ENCODE results near the gene FARS2. TPM values are rescaled to one million over a fixed set of nuclear protein-coding genes. Genes with fewer than 3 reads are reported as not detected.

The FARS2 gene
- total RNA-seq, 1 donor from 2014 or later = 21.9 TPM

DNA sequence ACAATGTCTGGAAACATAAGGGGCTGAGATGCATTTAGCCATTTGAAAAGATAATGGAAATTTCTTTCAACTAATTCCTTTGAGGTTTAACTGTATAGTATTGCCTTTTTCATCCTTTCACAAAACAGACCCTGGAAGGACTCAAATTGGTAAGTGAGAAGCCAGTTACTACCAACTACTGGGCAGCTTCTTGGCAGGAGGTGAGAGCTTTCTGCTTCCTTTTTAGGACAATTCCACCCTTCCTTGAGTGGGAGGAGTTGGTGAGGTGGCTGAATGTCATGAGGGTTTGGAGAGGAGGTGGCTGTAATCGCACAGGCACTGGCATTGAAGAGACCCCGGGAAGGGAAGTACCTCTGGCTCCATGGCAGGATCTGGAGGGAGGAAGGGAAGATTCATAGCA is 404.4 kb downstream of the FARS2 start:
- peak; percentile 8 for DNase-seq (ENCODE audit: extremely low spot score, unreplicated experiment)
- Mint-ChIP-seq H3K27ac (no peak overlapping the region), H3K9me3 (no peaks in the 10 kb centered on the region), H3K27me3 (no peaks in the 10 kb centered on the region), H3K4me1 (ENCODE audit: unreplicated experiment) (peaks cover 7% of the 10 kb centered on the region), H3K4me3 (no peak overlapping the region), H3K36me3 (peaks cover 4% of the 10 kb centered on the region)
- TF ChIP-seq, protein P1, sequence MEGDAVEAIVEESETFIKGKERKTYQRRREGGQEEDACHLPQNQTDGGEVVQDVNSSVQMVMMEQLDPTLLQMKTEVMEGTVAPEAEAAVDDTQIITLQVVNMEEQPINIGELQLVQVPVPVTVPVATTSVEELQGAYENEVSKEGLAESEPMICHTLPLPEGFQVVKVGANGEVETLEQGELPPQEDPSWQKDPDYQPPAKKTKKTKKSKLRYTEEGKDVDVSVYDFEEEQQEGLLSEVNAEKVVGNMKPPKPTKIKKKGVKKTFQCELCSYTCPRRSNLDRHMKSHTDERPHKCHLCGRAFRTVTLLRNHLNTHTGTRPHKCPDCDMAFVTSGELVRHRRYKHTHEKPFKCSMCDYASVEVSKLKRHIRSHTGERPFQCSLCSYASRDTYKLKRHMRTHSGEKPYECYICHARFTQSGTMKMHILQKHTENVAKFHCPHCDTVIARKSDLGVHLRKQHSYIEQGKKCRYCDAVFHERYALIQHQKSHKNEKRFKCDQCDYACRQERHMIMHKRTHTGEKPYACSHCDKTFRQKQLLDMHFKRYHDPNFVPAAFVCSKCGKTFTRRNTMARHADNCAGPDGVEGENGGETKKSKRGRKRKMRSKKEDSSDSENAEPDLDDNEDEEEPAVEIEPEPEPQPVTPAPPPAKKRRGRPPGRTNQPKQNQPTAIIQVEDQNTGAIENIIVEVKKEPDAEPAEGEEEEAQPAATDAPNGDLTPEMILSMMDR (conservative IDR thresholded peaks at IDR 0.05) = no peak

DNA sequence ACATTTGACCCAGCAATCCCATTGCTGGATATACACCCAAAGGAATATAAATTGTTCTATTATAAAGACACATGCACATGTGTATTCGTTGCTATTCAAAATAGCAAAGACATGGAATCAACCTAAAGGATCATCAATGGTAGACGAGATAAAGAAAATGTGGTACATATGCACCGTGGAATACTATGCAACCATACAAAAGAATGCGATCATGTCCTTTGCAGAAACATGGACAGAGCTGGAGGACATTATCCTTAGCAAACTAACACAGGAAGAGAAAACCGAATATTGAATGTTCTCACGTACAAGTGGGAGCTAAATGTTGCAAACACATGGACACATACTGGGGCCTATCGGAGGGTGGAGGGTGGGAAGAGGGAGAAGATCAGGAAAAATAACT is 405.4 kb downstream of the FARS2 start:
- H3K9me3 Mint-ChIP-seq = no peaks in the 10 kb centered on the region
- H3K27ac Mint-ChIP-seq = no peak overlapping the region
- H3K4me3 Mint-ChIP-seq = no peak overlapping the region
- DNase-seq (ENCODE audit: extremely low spot score, unreplicated experiment) = no peak
- no peaks in the 10 kb centered on the region for H3K27me3 Mint-ChIP-seq
- H3K36me3 Mint-ChIP-seq = peaks cover 4% of the 10 kb centered on the region
- TF ChIP-seq, protein P1 (conservative IDR thresholded peaks at IDR 0.05) = no peak
- peaks cover 18% of the 10 kb centered on the region for H3K4me1 Mint-ChIP-seq (ENCODE audit: unreplicated experiment)

DNA sequence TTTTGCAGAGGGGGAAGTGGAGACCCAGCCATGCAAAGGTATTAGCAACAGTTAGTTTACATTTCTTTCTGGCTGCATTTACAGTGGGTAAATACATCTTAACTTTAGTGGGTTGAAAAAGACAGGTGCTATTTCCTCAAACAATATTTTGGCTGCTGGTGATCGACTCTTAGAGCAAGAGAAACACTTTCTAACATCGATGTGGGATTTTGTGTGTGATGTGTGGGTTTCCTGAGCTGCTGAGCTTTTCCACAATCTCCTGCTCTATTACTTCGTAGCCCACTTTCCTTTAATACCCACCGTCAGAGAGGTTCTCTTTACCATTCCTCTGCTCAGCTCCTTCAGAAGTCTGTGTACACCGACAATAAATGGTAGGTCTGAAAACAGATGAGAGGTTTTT is 406.4 kb downstream of the FARS2 start:
- no peaks in the 10 kb centered on the region for H3K27me3 Mint-ChIP-seq
- DNase-seq (ENCODE audit: extremely low spot score, unreplicated experiment) = no peak
- TF ChIP-seq, protein P1 (conservative IDR thresholded peaks at IDR 0.05) = no peak
- no peaks in the 10 kb centered on the region for H3K9me3 Mint-ChIP-seq
- no peak overlapping the region for H3K4me3 Mint-ChIP-seq
- peaks cover 4% of the 10 kb centered on the region for H3K36me3 Mint-ChIP-seq
- peaks cover 27% of the 10 kb centered on the region for H3K4me1 Mint-ChIP-seq (ENCODE audit: unreplicated experiment)
- no peak overlapping the region for H3K27ac Mint-ChIP-seq

DNA sequence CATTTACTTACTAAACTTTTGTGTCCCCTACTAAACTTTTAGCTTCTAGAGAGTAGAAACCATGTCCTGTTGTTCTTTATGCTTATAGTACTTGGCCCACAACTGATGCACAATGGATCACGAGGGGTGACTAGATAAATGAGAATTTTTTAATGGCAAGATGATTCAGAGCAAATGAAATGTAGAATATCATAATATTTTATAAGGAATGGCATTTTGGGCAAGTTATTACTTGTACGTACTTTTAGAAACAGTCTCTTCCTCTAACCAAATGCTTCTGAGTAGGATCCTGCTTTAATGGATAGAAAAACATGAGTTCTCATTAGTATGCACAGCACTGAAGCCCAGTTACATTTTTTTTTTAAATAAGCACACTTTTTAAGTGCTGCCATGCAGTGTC is 409.1 kb downstream of the FARS2 start:
- Mint-ChIP-seq H3K27ac (no peak overlapping the region), H3K4me3 (no peak overlapping the region), H3K27me3 (no peaks in the 10 kb centered on the region), H3K9me3 (no peaks in the 10 kb centered on the region), H3K36me3 (peaks cover 4% of the 10 kb centered on the region), H3K4me1 (ENCODE audit: unreplicated experiment) (peaks cover 24% of the 10 kb centered on the region)
- no peak for DNase-seq (ENCODE audit: extremely low spot score, unreplicated experiment)
- TF ChIP-seq, protein P1 (conservative IDR thresholded peaks at IDR 0.05) = no peak

DNA sequence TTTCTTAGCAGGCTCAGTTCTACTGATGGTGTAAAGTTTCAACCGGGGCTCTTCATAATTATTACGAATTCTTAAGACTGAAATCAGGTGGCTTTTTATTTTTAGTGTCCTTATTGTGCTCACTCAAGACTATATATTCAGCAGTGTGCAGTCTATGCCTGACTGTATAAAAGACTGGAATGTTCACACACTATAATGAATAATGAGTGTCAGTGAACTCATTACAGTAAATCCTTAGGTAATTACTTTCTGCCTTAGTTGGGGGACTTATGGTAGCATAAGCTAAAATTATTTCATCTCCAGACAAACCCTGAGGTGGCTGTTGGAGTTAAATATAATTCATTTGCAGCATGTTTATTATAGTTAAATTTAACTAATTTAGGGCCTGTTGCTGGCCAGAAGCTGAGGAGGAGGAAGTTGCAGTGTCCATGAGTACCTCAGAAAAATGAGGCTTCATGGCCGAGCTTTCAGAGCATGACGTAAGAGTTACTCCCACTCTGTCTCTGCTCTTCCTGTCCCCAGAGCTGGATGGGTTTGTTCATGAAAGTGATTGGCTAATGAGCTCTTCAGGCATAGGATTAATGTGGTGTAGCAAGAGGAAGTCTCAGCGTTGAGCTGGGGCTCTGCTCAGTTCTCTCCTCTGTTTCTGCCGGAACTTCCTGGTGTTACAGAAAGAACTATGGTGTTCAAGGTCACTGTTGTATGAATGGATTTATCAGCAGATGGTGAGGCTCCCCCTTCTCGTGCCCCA is 409.7 kb downstream of the FARS2 start:
- H3K4me1 Mint-ChIP-seq (ENCODE audit: unreplicated experiment) = peaks cover 24% of the 10 kb centered on the region
- TF ChIP-seq, protein P1 (conservative IDR thresholded peaks at IDR 0.05) = no peak
- H3K27ac Mint-ChIP-seq = no peak overlapping the region
- peaks cover 4% of the 10 kb centered on the region for H3K36me3 Mint-ChIP-seq
- no peaks in the 10 kb centered on the region for H3K9me3 Mint-ChIP-seq
- H3K4me3 Mint-ChIP-seq = no peak overlapping the region
- DNase-seq (ENCODE audit: extremely low spot score, unreplicated experiment) = peak; percentile 40
- H3K27me3 Mint-ChIP-seq = no peaks in the 10 kb centered on the region
